ENCODE data around the gene ADAD2. TPM values are rescaled to one million over a fixed set of nuclear protein-coding genes. Genes with fewer than 3 reads are reported as not detected.

The ADAD2 gene
- total RNA-seq, 1 donor from 2014 or later, result not detected

DNA sequence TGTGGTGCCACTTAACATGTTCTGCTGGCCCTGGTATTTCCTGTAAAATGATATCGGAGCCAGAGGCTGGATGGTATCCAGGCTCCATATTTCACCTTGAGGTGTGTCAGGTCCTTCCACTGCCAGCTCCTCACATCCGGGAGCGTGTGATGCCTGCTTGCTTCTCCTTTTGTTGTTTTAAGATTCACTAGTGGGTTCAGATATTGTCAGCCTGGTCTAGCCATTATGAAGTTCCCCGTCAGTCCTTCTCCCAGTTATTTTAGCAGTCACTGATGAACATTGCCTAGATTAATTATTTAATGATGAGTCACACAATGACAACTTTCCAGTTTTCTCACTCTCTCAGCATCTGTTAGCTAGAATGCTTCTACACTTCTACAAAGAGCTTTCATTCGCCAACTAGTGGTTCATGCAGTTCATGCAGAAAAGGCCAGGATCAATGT, 34.6 kb upstream of the ADAD2 start:
- DNase-seq (ENCODE audit: low spot score), result no peak
- Histone ChIP-seq H3K4me1 (no peaks in the 10 kb centered on the region), H3K79me2 (ENCODE audit: low read depth) (no peaks in the 10 kb centered on the region), H3K4me2 (no peak overlapping the region), H3K9me3 (ENCODE audit: low read depth) (no peaks in the 10 kb centered on the region), H3K4me3 (no peak overlapping the region), H3K36me3 (no peaks in the 10 kb centered on the region), H4K20me1 (ENCODE audit: low read depth) (no peaks in the 10 kb centered on the region), H3K27me3 (no peaks in the 10 kb centered on the region), H3F3A (ENCODE audit: low read depth) (no peaks in the 10 kb centered on the region), H3K27ac (no peak overlapping the region), H3K9ac (no peak overlapping the region), H2AFZ (replicated peaks) (no peak overlapping the region)
- TF ChIP-seq EZH2phosphoT487 (IDR thresholded peaks at IDR 0.05) (no peak), EZH2 (IDR thresholded peaks at IDR 0.05) (no peak), CTCF (IDR thresholded peaks at IDR 0.05) (no peak)
- Mint-ChIP-seq H3K4me1 (peaks cover 6% of the 10 kb centered on the region), H3K9me3 (no peaks in the 10 kb centered on the region), H3K4me3 (no peak overlapping the region), H3K27me3 (ENCODE audit: insufficient read depth, low read depth) (peaks cover 5% of the 10 kb centered on the region), H3K36me3 (no peaks in the 10 kb centered on the region), H3K27ac (no peak overlapping the region)

DNA sequence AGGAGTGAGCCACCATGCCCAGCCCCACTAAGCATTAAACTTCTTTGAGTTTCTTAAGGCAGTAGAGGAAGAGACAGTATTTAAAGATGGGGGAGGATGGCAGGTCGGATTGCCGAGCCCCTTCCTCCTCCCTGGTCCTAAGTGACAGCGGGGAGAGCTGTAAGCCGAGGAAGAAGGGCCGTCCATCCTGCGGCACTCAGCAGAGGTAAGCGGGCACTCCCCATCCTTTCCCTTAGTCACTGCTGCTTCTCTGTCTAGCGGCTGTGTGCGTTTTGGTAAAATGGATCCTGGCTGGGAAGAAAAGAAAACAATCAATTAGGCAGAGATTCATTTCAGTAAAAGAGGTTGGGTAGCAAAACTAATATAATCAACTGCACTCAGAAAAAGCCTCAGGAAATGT, 31.9 kb upstream of the ADAD2 start:
- H3K4me3 Mint-ChIP-seq, result no peak overlapping the region
- Histone ChIP-seq H2AFZ (replicated peaks) (no peak overlapping the region), H3K79me2 (ENCODE audit: low read depth) (no peaks in the 10 kb centered on the region), H3K4me3 (no peak overlapping the region), H3K9ac (no peak overlapping the region), H3K27me3 (no peaks in the 10 kb centered on the region), H3K36me3 (no peaks in the 10 kb centered on the region), H3K9me3 (ENCODE audit: low read depth) (no peaks in the 10 kb centered on the region), H3F3A (ENCODE audit: low read depth) (no peaks in the 10 kb centered on the region), H3K4me1 (no peaks in the 10 kb centered on the region), H3K4me2 (no peak overlapping the region), H4K20me1 (ENCODE audit: low read depth) (no peaks in the 10 kb centered on the region), H3K27ac (no peak overlapping the region)
- no peaks in the 10 kb centered on the region for H3K36me3 Mint-ChIP-seq
- peaks cover 14% of the 10 kb centered on the region for H3K4me1 Mint-ChIP-seq
- TF ChIP-seq EZH2phosphoT487 (IDR thresholded peaks at IDR 0.05) (no peak), EZH2 (IDR thresholded peaks at IDR 0.05) (no peak), CTCF (IDR thresholded peaks at IDR 0.05) (no peak)
- peaks cover 3% of the 10 kb centered on the region for H3K27me3 Mint-ChIP-seq (ENCODE audit: insufficient read depth, low read depth)
- H3K27ac Mint-ChIP-seq, result no peak overlapping the region
- no peak for DNase-seq (ENCODE audit: low spot score)
- H3K9me3 Mint-ChIP-seq, result no peaks in the 10 kb centered on the region

DNA sequence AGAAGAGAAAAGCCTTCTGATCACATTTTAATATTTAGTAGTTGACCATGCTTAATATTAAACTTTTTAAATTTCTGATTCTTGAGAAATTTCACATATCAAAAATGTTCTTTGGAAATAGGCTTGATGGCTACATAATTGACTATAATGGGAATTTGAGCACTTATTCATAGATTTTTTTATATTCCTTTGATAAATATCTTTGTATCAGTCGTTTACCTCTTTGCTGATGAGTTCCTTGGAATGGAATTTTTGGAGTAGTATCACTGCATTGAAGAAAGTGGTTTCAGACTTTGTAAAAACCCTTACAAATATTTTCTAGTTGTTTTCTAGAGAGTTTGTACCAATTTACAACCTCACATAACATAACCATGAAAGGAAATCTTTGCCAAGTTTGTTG, 31.2 kb upstream of the ADAD2 start:
- H3K4me1 Mint-ChIP-seq, result peaks cover 11% of the 10 kb centered on the region
- no peak overlapping the region for H3K4me2 ChIP-seq
- peaks cover 3% of the 10 kb centered on the region for H3K27me3 Mint-ChIP-seq (ENCODE audit: insufficient read depth, low read depth)
- no peak overlapping the region for H2AFZ ChIP-seq (replicated peaks)
- H4K20me1 ChIP-seq (ENCODE audit: low read depth), result no peaks in the 10 kb centered on the region
- no peaks in the 10 kb centered on the region for H3K9me3 ChIP-seq (ENCODE audit: low read depth)
- H3K27ac Mint-ChIP-seq, result no peak overlapping the region
- no peaks in the 10 kb centered on the region for H3K36me3 ChIP-seq
- no peaks in the 10 kb centered on the region for H3F3A ChIP-seq (ENCODE audit: low read depth)
- H3K4me3 ChIP-seq, result no peak overlapping the region
- H3K36me3 Mint-ChIP-seq, result no peaks in the 10 kb centered on the region
- H3K9me3 Mint-ChIP-seq, result no peaks in the 10 kb centered on the region
- no peaks in the 10 kb centered on the region for H3K27me3 ChIP-seq
- no peak overlapping the region for H3K27ac ChIP-seq
- H3K9ac ChIP-seq, result no peak overlapping the region
- TF ChIP-seq CTCF (IDR thresholded peaks at IDR 0.05) (no peak), EZH2 (IDR thresholded peaks at IDR 0.05) (no peak), EZH2phosphoT487 (IDR thresholded peaks at IDR 0.05) (no peak)
- DNase-seq (ENCODE audit: low spot score), result no peak
- no peak overlapping the region for H3K4me3 Mint-ChIP-seq
- H3K4me1 ChIP-seq, result no peaks in the 10 kb centered on the region
- H3K79me2 ChIP-seq (ENCODE audit: low read depth), result no peaks in the 10 kb centered on the region
